HG03565 (cell line): ENCODE data around the gene DLX1.

Source experiments
- ATAC-seq: cut with Tn5 transposase; IDR thresholded peaks from one replicate; pipeline ENCODE4 v1.9.1; 2021; ENCODE audit warnings: mild to moderate bottlenecking, moderate library complexity; ENCODE audit not compliant: unreplicated experiment

The DLX1 gene

GRCh38 chr2:172086241-172087206 is 1.2 kb downstream of the DLX1 start:
- no peak for ATAC-seq

GRCh38 chr2:172087207-172087779 is 2.0 kb downstream of the DLX1 start:
- ATAC-seq = no peak

- ATAC-seq = no peak
Measured at GRCh38 chr2:172087780-172088244, 2.5 kb downstream of the DLX1 start.

DNA sequence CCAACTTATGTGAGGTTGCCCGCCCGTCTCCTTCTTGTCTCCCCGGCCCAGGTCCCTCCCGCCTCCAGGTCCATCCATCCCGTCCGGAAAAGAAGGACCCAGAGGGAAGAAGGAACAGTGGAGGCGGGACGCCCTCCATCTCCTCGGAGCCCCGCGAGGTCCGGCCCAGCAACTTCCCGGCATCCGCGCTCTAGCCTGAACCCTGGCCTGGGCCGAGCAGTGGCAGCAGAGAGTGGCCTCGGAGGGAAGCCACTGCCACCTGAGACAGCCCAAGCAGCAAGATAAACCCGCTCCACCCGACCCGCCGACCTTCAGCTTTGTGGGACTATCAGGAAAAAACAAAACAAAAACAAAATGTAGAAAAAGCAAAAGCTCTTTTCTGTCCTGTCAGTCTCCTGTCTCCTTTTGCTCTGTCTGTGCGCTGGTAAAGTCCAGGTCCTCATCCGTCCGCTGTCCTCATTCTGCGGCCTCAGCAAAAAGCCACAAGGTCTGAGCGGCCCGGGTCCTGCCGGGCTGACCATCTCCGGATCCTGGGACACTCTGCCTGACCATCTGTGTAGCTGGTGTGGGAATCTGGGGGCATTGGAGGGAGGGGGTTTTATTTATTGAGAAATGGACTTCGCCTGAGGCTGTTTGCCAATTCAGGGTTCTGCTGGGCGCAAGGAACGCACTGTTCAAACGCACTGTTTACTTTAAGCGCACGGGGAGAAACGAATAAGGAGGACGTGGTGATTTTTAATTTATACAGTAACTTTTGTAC is 3.1 kb downstream of the DLX1 start:
- no peak for ATAC-seq

DNA sequence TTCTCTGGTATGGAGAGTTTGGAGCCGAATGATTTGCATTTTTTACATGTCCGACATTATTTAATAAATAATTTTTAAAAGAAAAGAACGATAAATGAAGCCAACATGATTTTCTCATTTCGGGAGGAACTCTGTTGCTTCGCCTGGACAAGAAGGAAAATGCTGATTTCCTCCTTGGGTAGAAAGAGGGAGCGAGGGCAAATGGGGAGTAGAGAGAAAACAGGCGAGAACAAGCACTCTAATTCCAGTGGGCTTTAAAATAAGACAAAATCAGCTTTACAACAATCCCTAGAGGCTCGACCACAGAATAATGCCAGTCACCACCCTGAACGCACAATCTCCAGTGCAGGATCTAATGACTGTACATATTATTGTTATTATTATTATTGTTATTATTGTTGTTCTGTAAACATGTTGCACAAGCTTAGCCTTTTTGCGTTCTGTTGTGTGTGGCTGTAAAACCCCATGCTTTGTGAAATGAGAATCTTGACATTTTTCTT is 3.7 kb downstream of the DLX1 start:
- no peak for ATAC-seq

DNA sequence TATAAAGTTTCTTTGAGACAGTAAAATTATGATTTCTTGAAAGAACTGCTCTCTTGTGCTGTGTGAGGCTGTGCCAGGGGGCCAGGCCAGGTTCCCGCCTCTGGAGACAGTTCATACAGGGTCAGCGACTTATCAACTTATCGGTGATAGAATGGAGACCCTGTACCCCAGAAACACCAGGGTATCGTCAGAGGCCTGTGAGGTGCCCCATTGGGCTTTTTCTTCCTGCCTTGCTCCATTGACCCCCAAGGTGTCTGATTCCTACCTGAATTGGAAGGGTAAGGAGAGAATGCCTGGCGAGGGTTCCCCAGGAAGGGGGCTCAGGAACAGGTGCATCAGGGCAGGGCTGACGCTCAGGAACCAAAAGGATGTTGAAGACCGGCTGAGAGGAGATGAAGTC is 4.3 kb downstream of the DLX1 start:
- ATAC-seq = no peak

DNA sequence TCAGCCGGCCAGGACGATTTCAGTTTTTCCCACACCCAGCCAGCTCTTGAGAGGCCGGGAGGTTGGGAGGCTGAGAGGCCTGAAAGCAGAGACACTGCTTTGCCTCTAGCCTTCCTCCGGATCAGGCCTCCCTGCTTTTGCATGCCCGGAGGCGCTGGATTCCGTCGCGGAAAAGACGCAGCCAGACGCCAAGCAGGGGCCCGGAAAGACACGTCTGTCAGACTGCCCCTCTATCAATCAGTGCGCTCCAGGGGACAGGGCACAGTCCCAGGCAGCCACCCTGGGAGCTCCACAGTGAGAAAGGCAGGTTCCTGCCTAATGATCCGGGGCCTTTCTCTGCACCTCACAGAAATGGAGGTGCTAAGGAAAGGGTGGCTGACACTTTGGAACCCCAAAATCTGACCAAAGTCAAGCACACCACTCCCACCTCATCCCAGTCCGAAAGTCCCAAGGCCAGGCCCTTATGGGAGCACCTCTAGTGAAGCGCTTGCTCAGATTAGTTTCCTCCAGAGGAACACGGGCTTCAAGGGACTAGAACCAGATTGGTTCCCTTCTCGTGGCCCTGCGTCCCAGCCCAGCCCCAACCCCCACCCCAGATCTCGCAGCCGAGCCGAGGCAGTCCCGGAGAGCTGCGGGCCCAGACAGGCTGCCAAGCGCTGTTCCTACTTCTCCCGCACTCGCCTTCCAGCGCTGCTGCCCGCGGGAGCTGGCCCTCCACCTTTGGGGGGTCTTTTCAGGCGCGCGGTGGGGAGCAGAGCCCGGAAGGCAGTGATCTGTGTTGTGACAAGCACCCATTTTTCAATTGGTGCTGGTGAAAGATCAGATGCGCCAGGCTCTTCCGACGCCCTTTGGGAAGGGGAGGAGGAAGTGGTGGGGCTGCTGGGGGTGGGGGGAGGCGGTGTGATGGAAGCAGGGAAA is 5.0 kb downstream of the DLX1 start:
- ATAC-seq = no peak

- ATAC-seq = no peak
Measured at GRCh38 chr2:172091000-172091641, 5.8 kb downstream of the DLX1 start.

GRCh38 chr2:172091761-172092566 is 6.7 kb downstream of the DLX1 start:
- ATAC-seq = no peak

GRCh38 chr2:172092716-172093415 is 7.6 kb downstream of the DLX1 start:
- ATAC-seq = no peak

- ATAC-seq = no peak
Measured at GRCh38 chr2:172093416-172094293, 8.3 kb downstream of the DLX1 start.

GRCh38 chr2:172094294-172095145 is 9.2 kb downstream of the DLX1 start:
- ATAC-seq = no peak

GRCh38 chr2:172095146-172095904 is 10.0 kb downstream of the DLX1 start:
- ATAC-seq = no peak

DNA sequence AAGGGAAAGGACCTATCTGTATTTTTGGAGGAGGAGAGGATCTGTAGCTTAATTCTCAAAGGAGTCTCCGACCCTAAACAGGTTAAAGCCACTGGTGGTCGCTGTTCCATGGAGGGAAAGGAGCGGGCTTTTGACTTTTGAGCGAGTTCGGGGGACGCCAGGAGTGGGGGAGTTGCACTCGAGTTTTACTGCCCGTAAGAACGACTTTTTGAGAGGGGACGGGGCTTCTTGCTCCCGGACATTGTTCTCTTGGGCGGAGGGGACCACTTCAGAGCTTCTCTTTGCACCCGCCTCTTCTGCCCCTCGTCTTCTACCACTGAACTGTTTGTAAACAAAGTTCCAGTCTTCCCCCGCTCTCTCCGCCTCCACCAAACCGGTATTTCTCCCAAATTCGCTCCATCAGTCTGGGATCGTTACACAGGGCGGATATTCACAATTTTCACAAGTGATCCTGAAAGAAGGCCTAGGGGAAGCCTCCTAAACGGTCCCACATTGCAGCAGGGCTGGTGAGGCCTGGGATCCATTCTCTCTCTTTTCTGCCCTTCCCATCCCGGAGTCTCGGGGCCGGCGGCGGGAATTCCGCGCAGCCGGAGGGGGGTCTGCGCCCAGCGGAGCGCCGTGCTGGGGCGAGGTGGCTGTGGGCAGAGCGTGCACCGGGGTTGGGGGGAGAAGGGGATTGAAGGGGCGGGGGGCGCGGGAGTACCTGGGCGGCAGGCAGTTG is 10.8 kb downstream of the DLX1 start:
- no peak for ATAC-seq
